A673 (cell line): Measurements from ENCODE around the gene YOD1.

Experiments
- CTCF ChIP-seq: fragments of 300-800, 200-600 bp; sonication (generic); conservative IDR thresholded peaks from 2 replicates; pipeline ENCODE4 v1.5.1; 2017; ENCODE audit warnings: low read depth, mild to moderate bottlenecking, antibody characterized with exemption, low read length, moderate library complexity, mixed read lengths
- EZH2 ChIP-seq: fragments of 200-600 bp; sonication (generic); IDR thresholded peaks from 2 replicates; pipeline ENCODE4 v1.6.1; 2017; ENCODE audit warnings: borderline replicate concordance, low read depth, mild to moderate bottlenecking, mixed read lengths, antibody characterized with exemption, low read length; ENCODE audit not compliant: poor library complexity, severe bottlenecking

- TF ChIP-seq EZH2 (no peak), CTCF (no peak)
Observed at GRCh38 chr1:207032528-207033017, 18.4 kb downstream of the YOD1 start, which contains the start of gene C1orf116.
